Spleen (tissue), 11 donors: ENCODE data around the gene NFIX. TPM values are rescaled to one million over a fixed set of nuclear protein-coding genes. Genes with fewer than 3 reads are reported as not detected.

Source experiments
- DNase-seq: peaks from one replicate; pipeline ENCODE4 v3.0.0-alpha.2; 2020
- H3K27ac ChIP-seq, 8 donors: fragments of 200-600 bp; sonication (generic) in 7 of 8; 1 replicate in 4 of 8; 2 replicates in 4 of 8; pipeline versions ENCODE4 v1.5.0 to v1.8.0; 2016 to 2021; ENCODE audit warnings: inconsistent platforms in 4 of 8, mild to moderate bottlenecking in 4 of 8, moderate library complexity in 1 of 8
- H3K27me3 ChIP-seq, 7 donors: fragments of 200-600 bp; sonication (generic) in 6 of 7; replicated peaks in 1 of 7; 1 replicate in 4 of 7; 2 replicates in 3 of 7; pipeline versions ENCODE4 v1.5.0 to v1.8.0; 2016 to 2021; ENCODE audit warnings: inconsistent platforms in 3 of 7, mild to moderate bottlenecking in 1 of 7
- H3K36me3 ChIP-seq, 6 donors: fragments of 200-600 bp; sonication (generic) in 5 of 6; 1 replicate in 4 of 6; 2 replicates in 2 of 6; pipeline versions ENCODE4 v1.5.0 to v1.8.0; 2016 to 2021; ENCODE audit warnings: inconsistent platforms in 2 of 6
- H3K4me1 ChIP-seq, 6 donors: fragments of 200-600 bp; sonication (generic) in 5 of 6; 1 replicate in 3 of 6; 2 replicates in 3 of 6; pipeline versions ENCODE4 v1.5.0 to v1.8.0; 2016 to 2021; ENCODE audit warnings: inconsistent platforms in 3 of 6
- H3K4me3 ChIP-seq, 8 donors: fragments of 200-600 bp; sonication (generic) in 7 of 8; 1 replicate in 4 of 8; 2 replicates in 4 of 8; pipeline versions ENCODE4 v1.5.0 to v1.8.0; 2016 to 2021; ENCODE audit warnings: inconsistent platforms in 4 of 8, mild to moderate bottlenecking in 4 of 8, moderate library complexity in 2 of 8
- H3K9me3 ChIP-seq, 8 donors: fragments of 200-600 bp; sonication (generic) in 7 of 8; 1 replicate in 4 of 8; 2 replicates in 4 of 8; pipeline versions ENCODE4 v1.5.0 to v1.8.0; 2016 to 2021; ENCODE audit warnings: inconsistent platforms in 4 of 8
- POLR2A ChIP-seq, 3 donors: fragments of 450-650 bp; IDR thresholded peaks; one replicate each; pipeline ENCODE4 v1.5.1; 2017; ENCODE audit warnings: antibody characterized with exemption in 3 of 3, mild to moderate bottlenecking in 1 of 3
- POLR2AphosphoS5 ChIP-seq, 3 donors: sonication (generic); formaldehyde crosslinking; IDR thresholded peaks; one replicate each; pipeline ENCODE4 v1.5.1; 2017; ENCODE audit warnings: antibody characterized with exemption in 3 of 3
- WGBS, 5 donors: extraction: QIAGEN DNeasy Blood & Tissue Kit in 3 of 5; methylation state at CpG; one replicate each; pipeline versions ENCODE4 v1.1.5 to v1.1.7; 2013 to 2018; 5-methylcytosine and 5-hydroxymethylcytosine counted together
- intact Hi-C: fragments of 100-400 bp; cut with DNase I; formaldehyde crosslinking; loops from one replicate; pipeline ENCODE4 v1.15.0; 2023; ENCODE audit warnings: low total_unique reads
- polyA plus RNA-seq, 3 donors: library from polyadenylated mRNA; stranded (reverse); fragments of 200-250 nt; gene quantifications; one replicate each; pipeline ENCODE4 v1.2.1, GENCODE V29; 2013
- total RNA-seq, 7 donors: library from RNA; depleted of rRNA in 3 of 7; stranded (reverse); fragments of >200 nt in 3 of 7; fragmentation: NEBNext Ultra II Directional in 4 of 7; extraction: Animal tissue kit (Norgen Biotek cat#: 25700) in 4 of 7; gene quantifications; one replicate each; pipeline versions ENCODE4 v1.1.0 to v1.2.1, GENCODE V29; 2016 to 2021
- TF ChIP-seq, protein P1 (sequence below), 11 experiments: fragments of 200-600 bp in 7 of 11; fragments of 450-650 bp in 4 of 11; sonication (generic) in 4 of 11; IDR thresholded peaks in 8 of 11; conservative IDR thresholded peaks in 3 of 11; 1 replicate in 7 of 11; 2 replicates in 4 of 11; pipeline versions ENCODE4 v1.4.0 to v1.8.0; 2016 to 2021; ENCODE audit warnings: antibody characterized with exemption in 11 of 11, inconsistent platforms in 4 of 11, mild to moderate bottlenecking in 1 of 11
- donor health status: healthy with polysubstance abuse.
- donor health status: DM: no; HTN: no; CAD: no; lungs with moderate emphysema.
- donor health status: DM: no; HTN: no; CAD: no.
- donor health status: Bipolar disorder and iron deficiency.
- donor health status: healthy.
- donor health status: DM: no; HTN: no; CAD: no.
- donor health status: DM: yes; HTN: yes; CAD: no.

NFIX gene
- total and polyA plus RNA-seq, 10 donors, result 1.1 to 41.4 (median 17.5) TPM

DNA sequence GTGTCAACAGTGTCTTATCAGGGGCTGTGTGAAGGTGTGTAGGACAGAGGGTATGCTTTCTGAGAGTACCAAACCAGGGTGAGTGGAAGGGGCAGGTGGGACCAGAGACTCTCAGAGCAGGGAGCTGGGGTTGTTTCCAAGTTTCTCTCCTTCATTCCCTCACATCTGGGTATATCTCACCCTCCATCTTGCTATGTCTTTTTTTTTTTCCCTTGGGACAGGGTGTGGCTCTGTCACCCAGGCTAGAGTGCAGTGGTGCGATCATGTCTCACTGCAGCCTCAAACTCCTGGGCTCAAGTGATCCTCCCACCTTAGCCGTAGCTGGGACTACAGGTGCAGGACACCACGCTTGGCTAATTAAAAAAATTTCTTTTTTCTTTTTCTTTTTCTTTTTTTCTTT is 15.3 kb upstream of the NFIX start:
- Histone ChIP-seq H3K27ac (no peak overlapping the region), H3K4me3 (no peak overlapping the region), H3K9me3 (no peaks in the 10 kb centered on the region), H3K27me3 (peaks cover 0 to 59% (median 5%) of the 10 kb centered on the region in 7 donors), H3K4me1 (peaks cover 0 to 33% (median 17%) of the 10 kb centered on the region in 6 donors), H3K36me3 (no peaks in the 10 kb centered on the region)
- intact Hi-C loops, result loop anchor here (5.0 to 10.0 kb wide), 4 partner anchors 55 to 605 kb away; no protein-coding TSS in a partner anchor
- WGBS, 5 donors, result 67 to 81% (median 79%) methylated on average over 3 of the region's 3 CpGs
- no peak for DNase-seq
- TF ChIP-seq POLR2AphosphoS5 (IDR thresholded peaks at IDR 0.05) (no peak), POLR2A (IDR thresholded peaks at IDR 0.05) (no peak)
- TF ChIP-seq, protein P1, sequence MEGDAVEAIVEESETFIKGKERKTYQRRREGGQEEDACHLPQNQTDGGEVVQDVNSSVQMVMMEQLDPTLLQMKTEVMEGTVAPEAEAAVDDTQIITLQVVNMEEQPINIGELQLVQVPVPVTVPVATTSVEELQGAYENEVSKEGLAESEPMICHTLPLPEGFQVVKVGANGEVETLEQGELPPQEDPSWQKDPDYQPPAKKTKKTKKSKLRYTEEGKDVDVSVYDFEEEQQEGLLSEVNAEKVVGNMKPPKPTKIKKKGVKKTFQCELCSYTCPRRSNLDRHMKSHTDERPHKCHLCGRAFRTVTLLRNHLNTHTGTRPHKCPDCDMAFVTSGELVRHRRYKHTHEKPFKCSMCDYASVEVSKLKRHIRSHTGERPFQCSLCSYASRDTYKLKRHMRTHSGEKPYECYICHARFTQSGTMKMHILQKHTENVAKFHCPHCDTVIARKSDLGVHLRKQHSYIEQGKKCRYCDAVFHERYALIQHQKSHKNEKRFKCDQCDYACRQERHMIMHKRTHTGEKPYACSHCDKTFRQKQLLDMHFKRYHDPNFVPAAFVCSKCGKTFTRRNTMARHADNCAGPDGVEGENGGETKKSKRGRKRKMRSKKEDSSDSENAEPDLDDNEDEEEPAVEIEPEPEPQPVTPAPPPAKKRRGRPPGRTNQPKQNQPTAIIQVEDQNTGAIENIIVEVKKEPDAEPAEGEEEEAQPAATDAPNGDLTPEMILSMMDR (IDR thresholded peaks at IDR 0.05 in 8 of 11, conservative IDR thresholded peaks at IDR 0.05 in 3 of 11), result no peak

GRCh38 chr19:12982648-12983047 is 12.6 kb upstream of the NFIX start:
- 85 to 93% (median 90%) methylated on average over 6 of the region's 6 CpGs for WGBS, 5 donors
- no peaks in the 10 kb centered on the region for H3K36me3 ChIP-seq
- no peak overlapping the region for H3K4me3 ChIP-seq
- DNase-seq, result no peak
- peaks cover 0 to 39% (median 18%) of the 10 kb centered on the region in 6 donors for H3K4me1 ChIP-seq
- H3K27ac ChIP-seq, result no peak overlapping the region
- H3K27me3 ChIP-seq, result peaks cover 0 to 43% (median 0%) of the 10 kb centered on the region in 7 donors
- intact Hi-C loops, result loop anchor here (2.0 to 10.0 kb wide), 2 partner anchors 52 to 112 kb away; no protein-coding TSS in a partner anchor
- TF ChIP-seq POLR2A (IDR thresholded peaks at IDR 0.05) (no peak), POLR2AphosphoS5 (IDR thresholded peaks at IDR 0.05) (no peak)
- TF ChIP-seq, protein P1 (IDR thresholded peaks at IDR 0.05 in 8 of 11, conservative IDR thresholded peaks at IDR 0.05 in 3 of 11), result no peak
- no peaks in the 10 kb centered on the region for H3K9me3 ChIP-seq

DNA sequence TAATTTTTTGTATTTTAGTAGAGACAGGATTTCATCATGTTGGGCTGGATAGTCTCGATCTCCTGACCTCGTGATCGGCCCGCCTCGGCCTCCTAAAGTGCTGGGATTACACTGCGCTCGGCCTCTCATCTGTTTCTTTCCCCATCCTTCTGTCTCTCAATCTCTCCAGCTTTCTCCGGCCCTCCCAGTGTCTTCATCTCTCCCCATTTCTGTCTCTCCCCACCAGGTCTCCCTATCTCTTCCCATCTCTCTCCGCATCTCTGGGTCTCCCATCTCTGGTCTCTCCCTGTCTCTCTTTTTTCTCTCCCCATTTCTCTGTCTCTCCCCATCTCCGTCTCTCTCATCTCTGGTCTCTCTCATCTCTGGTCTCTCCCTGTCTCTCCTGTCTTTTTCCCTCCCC is 12.2 kb upstream of the NFIX start:
- Histone ChIP-seq H3K4me1 (peaks cover 0 to 35% (median 15%) of the 10 kb centered on the region in 6 donors), H3K27ac (no peak overlapping the region), H3K27me3 (peaks cover 0 to 47% (median 0%) of the 10 kb centered on the region in 7 donors), H3K4me3 (peak overlapping the region in 4 of 8 donors; percentile 21 to 56 (median 24)), H3K36me3 (no peaks in the 10 kb centered on the region), H3K9me3 (no peaks in the 10 kb centered on the region)
- WGBS, 5 donors, result 46 to 57% (median 49%) methylated on average over 10 of the region's 10 CpGs
- TF ChIP-seq, protein P1 (IDR thresholded peaks at IDR 0.05 in 8 of 11, conservative IDR thresholded peaks at IDR 0.05 in 3 of 11), result no peak
- TF ChIP-seq POLR2A (IDR thresholded peaks at IDR 0.05), result no peak
- no peak for TF ChIP-seq POLR2AphosphoS5 (IDR thresholded peaks at IDR 0.05)
- intact Hi-C loops, result loop anchor here (2.0 to 10.0 kb wide), 2 partner anchors 52 to 112 kb away; no protein-coding TSS in a partner anchor
- DNase-seq, result no peak

GRCh38 chr19:12983542-12984142 is 11.6 kb upstream of the NFIX start:
- Histone ChIP-seq H3K36me3 (no peaks in the 10 kb centered on the region), H3K27ac (no peak overlapping the region), H3K27me3 (peaks cover 0 to 47% (median 0%) of the 10 kb centered on the region in 7 donors), H3K4me1 (peaks cover 0 to 34% (median 14%) of the 10 kb centered on the region in 6 donors), H3K4me3 (peak overlapping the region in 4 of 8 donors; percentile 21 to 56 (median 24)), H3K9me3 (no peaks in the 10 kb centered on the region)
- intact Hi-C loops, result loop anchor here (2.0 to 10.0 kb wide), 2 partner anchors 51 to 111 kb away; no protein-coding TSS in a partner anchor
- WGBS, 5 donors, result 8 to 9% (median 8%) methylated on average over 43 to 51 of the region's 51 CpGs
- DNase-seq, result peak; percentile 94
- TF ChIP-seq, protein P1 (IDR thresholded peaks at IDR 0.05 in 8 of 11, conservative IDR thresholded peaks at IDR 0.05 in 3 of 11), result peak; percentile 82 to 99 (median 96)
- TF ChIP-seq POLR2AphosphoS5 (IDR thresholded peaks at IDR 0.05), result peak; percentile 35 to 77 (median 72)
- TF ChIP-seq POLR2A (IDR thresholded peaks at IDR 0.05), result no peak
